SH-SY5Y (cell line): ENCODE data around the gene EFNB2.

Experiments
- GATA2 ChIP-seq: IDR thresholded peaks from 2 replicates; pipeline ENCODE4 v1.6.1; 2011; ENCODE audit warnings: mild to moderate bottlenecking, low read depth, low read length
- GATA3 ChIP-seq: IDR thresholded peaks from 2 replicates; pipeline ENCODE4 v1.6.1; 2011; ENCODE audit warnings: low read depth, mild to moderate bottlenecking, low read length, moderate library complexity

DNA sequence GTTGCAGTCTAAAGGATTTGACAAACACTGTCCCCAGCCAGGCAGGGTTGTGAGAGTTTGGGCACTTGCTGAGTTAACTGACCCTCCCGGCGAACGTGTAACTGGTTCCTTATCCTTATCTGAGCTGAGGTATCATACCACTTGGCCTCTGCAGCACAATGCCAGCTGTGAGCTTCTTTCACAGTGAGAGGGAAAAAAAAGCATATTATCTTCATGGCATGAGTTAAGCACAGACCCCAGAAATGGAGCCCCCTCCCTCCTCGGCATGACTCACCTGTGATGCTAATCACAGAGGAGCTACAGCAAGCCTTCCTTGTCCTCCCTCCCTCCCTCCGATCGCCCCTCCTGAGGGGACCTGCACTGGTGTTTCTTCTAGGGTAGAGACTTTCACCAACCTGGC lies 60.5 kb downstream of the EFNB2 start:
- no peak for TF ChIP-seq GATA3
- TF ChIP-seq GATA2, result no peak
